ENCODE data around the gene FLNB.
"Not testable (repeated sequence)": the region's sequence is repeated elsewhere in the genome, so short reads cannot be mapped to it uniquely, and the experiment has no call there.

The FLNB gene

GRCh38 chr3:57983734-57984518 lies 24.3 kb upstream of the FLNB start:
- Mint-ChIP-seq H3K4me1 (peaks cover 40% of the 10 kb centered on the region), H3K36me3 (ENCODE audit: low read depth) (no peaks in the 10 kb centered on the region), H3K27ac (peak overlapping the region; percentile 51), H3K4me3 (no peak overlapping the region), H3K9me3 (no peaks in the 10 kb centered on the region), H3K27me3 (ENCODE audit: low read depth, poor library complexity) (peaks cover 4% of the 10 kb centered on the region)
- no peak for TF ChIP-seq CTCF (IDR thresholded peaks at IDR 0.05)
- no peak for DNase-seq

- no peak for TF ChIP-seq CTCF (IDR thresholded peaks at IDR 0.05)
- Mint-ChIP-seq H3K4me1 (peaks cover 44% of the 10 kb centered on the region), H3K4me3 (no peak overlapping the region), H3K36me3 (ENCODE audit: low read depth) (no peaks in the 10 kb centered on the region), H3K27ac (peak overlapping the region; percentile 42), H3K9me3 (no peaks in the 10 kb centered on the region), H3K27me3 (ENCODE audit: low read depth, poor library complexity) (peaks cover 5% of the 10 kb centered on the region)
- DNase-seq = no peak
Observed at GRCh38 chr3:57985176-57985983, 22.8 kb upstream of the FLNB start.

- no peak for DNase-seq
- H3K27ac Mint-ChIP-seq = no peak overlapping the region
- H3K36me3 Mint-ChIP-seq (ENCODE audit: low read depth) = no peaks in the 10 kb centered on the region
- no peaks in the 10 kb centered on the region for H3K9me3 Mint-ChIP-seq
- H3K4me3 Mint-ChIP-seq = no peak overlapping the region
- H3K27me3 Mint-ChIP-seq (ENCODE audit: low read depth, poor library complexity) = peaks cover 3% of the 10 kb centered on the region
- no peak for TF ChIP-seq CTCF (IDR thresholded peaks at IDR 0.05)
- peaks cover 41% of the 10 kb centered on the region for H3K4me1 Mint-ChIP-seq
Observed at GRCh38 chr3:57985984-57986246, 22.3 kb upstream of the FLNB start.

GRCh38 chr3:57986261-57986660 lies 22.0 kb upstream of the FLNB start:
- Mint-ChIP-seq H3K27ac (no peak overlapping the region), H3K9me3 (no peaks in the 10 kb centered on the region)
- TF ChIP-seq CTCF (IDR thresholded peaks at IDR 0.05) = no peak

GRCh38 chr3:57989198-57989597 lies 19.0 kb upstream of the FLNB start:
- H3K27me3 Mint-ChIP-seq (ENCODE audit: low read depth, poor library complexity); H3K4me3 Mint-ChIP-seq; H3K27ac Mint-ChIP-seq; H3K36me3 Mint-ChIP-seq (ENCODE audit: low read depth); H3K9me3 Mint-ChIP-seq; DNase-seq: not testable (repeated sequence)
- H3K4me1 Mint-ChIP-seq = peaks cover 33% of the 10 kb centered on the region

More at GRCh38 chr3:57986261-57986660, 22.0 kb upstream of the FLNB start:
- Mint-ChIP-seq H3K27me3 (ENCODE audit: low read depth, poor library complexity) (peaks cover 5% of the 10 kb centered on the region), H3K36me3 (ENCODE audit: low read depth) (no peaks in the 10 kb centered on the region), H3K4me3 (no peak overlapping the region), H3K4me1 (peaks cover 39% of the 10 kb centered on the region)
- no peak for DNase-seq

GRCh38 chr3:57989646-57990045 lies 18.6 kb upstream of the FLNB start:
- no peak for TF ChIP-seq CTCF (IDR thresholded peaks at IDR 0.05)
- Mint-ChIP-seq H3K27me3 (ENCODE audit: low read depth, poor library complexity) (peaks cover 7% of the 10 kb centered on the region), H3K9me3 (no peaks in the 10 kb centered on the region), H3K4me3 (no peak overlapping the region), H3K27ac (no peak overlapping the region), H3K4me1 (peaks cover 29% of the 10 kb centered on the region), H3K36me3 (ENCODE audit: low read depth) (no peaks in the 10 kb centered on the region)
- DNase-seq = no peak
